Muscle layer of duodenum (tissue), 2 donors: ENCODE measurements around the gene LRSAM1.

Source experiments
- H3K27ac ChIP-seq: one replicate; pipeline ENCODE4 v1.7.0; 2013; ENCODE audit warnings: mild to moderate bottlenecking, low read length
- H3K27me3 ChIP-seq: one replicate; pipeline ENCODE4 v1.7.0; 2013; ENCODE audit warnings: low read depth, mild to moderate bottlenecking, control low read depth, low read length
- H3K36me3 ChIP-seq, 2 donors: one replicate each; pipeline ENCODE4 v1.7.0; 2013; ENCODE audit warnings: low read length in 2 of 2, control low read depth in 1 of 2, mild to moderate bottlenecking in 1 of 2; ENCODE audit not compliant: insufficient read depth in 2 of 2, control insufficient read depth in 1 of 2
- H3K4me1 ChIP-seq, 2 donors: one replicate each; pipeline ENCODE4 v1.7.0; 2013; ENCODE audit warnings: low read length in 2 of 2, mild to moderate bottlenecking in 2 of 2, control low read depth in 1 of 2, moderate library complexity in 1 of 2; ENCODE audit not compliant: insufficient read depth in 2 of 2, control insufficient read depth in 1 of 2
- H3K4me3 ChIP-seq, 2 donors: one replicate each; pipeline ENCODE4 v1.7.0; 2013; ENCODE audit warnings: low read length in 2 of 2, low read depth in 1 of 2, mild to moderate bottlenecking in 1 of 2
- H3K9me3 ChIP-seq, 2 donors: one replicate each; pipeline ENCODE4 v1.7.0; 2013; ENCODE audit warnings: low read length in 2 of 2, control low read depth in 1 of 2, mild to moderate bottlenecking in 1 of 2; ENCODE audit not compliant: control insufficient read depth in 1 of 2
- donor health status: healthy.

Gene LRSAM1

DNA sequence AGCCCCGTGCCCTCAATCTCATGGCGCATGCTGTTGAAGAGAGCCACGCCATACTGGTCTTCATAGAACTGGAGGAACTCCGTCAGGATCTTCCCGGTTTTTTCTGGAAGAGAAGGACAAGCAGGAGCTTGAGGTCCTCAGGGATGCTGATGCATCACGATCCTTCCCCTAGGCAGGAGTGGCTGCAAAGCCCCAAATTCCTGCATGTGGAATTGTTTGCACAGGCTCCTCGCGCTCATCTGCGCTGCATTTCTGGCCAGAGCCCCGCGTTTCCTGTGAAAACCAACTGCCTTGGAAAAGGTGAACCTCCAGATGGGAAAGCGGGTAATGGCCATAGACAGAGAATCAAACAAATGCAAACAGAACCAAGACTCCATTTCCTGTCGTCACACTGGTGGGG is 80.4 kb downstream of the LRSAM1 start:
- Histone ChIP-seq H3K27me3 (no peaks in the 10 kb centered on the region), H3K36me3 (peaks cover 5 to 16% of the 10 kb centered on the region in 2 donors), H3K9me3 (no peaks in the 10 kb centered on the region), H3K27ac (no peak overlapping the region), H3K4me3 (no peak overlapping the region), H3K4me1 (peaks cover 0 to 24% of the 10 kb centered on the region in 2 donors)

DNA sequence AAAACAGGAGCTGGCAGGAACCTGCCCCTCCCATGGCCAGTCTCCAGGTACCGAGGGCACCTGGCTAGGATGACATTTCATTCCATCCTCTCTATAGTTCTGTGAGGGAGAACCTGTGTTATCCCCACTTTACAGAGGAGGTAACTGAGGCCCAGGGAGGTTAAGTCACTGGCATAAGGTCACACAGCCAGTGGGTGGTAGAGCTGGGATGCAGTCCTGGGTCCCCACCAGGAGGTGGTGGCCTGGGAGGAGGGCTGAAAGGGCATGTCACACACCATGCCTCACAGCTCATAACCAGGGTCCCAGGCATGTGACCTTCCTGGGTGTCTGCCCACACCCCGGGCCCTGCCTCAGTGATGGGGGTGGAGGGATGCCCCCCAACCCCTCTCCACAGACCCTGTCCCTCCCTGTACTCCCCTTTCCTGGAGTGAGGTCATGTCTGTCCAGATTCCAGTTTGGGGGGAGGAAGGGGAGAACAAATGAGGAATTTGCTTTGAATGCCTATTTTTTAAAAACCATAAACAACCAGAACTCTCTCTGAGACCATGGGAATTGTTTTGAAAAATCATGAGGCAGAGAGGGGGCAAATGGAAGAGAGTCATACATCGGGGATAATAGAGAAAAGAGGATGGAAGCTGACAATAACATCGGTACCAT is 83.1 kb downstream of the LRSAM1 start:
- Histone ChIP-seq H3K4me3 (no peak overlapping the region), H3K36me3 (peaks cover 4 to 5% of the 10 kb centered on the region in 2 donors), H3K4me1 (peaks cover 0 to 18% of the 10 kb centered on the region in 2 donors), H3K27me3 (no peaks in the 10 kb centered on the region), H3K9me3 (no peaks in the 10 kb centered on the region), H3K27ac (no peak overlapping the region)

GRCh38 chr9:127534931-127535330 is 83.6 kb downstream of the LRSAM1 start:
- H3K9me3 ChIP-seq, result no peaks in the 10 kb centered on the region
- no peaks in the 10 kb centered on the region for H3K27me3 ChIP-seq
- no peak overlapping the region for H3K27ac ChIP-seq
- H3K36me3 ChIP-seq, result peaks cover 4 to 5% of the 10 kb centered on the region in 2 donors
- H3K4me1 ChIP-seq, result peaks cover 0 to 18% of the 10 kb centered on the region in 2 donors
- H3K4me3 ChIP-seq, result no peak overlapping the region

DNA sequence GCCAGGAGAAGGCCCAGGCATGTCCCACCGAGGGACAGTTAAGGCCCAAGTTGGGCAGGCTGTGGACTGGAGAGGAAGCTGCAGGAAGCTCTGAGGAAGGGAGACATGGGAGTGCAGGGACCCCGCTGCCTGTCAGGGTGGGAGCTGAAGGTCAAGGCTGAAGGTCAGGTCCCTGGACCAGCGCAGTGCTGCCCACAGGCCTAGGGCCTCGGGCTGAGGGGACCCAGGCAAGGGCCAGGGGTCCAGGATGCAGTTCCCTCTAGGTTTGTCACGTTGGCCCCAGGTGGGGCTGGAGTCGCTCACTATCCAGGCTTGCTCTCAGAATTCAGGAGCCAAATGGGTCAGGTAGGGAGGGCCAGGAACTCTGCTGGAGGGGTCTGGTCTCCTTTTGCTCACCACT is 84.1 kb downstream of the LRSAM1 start:
- Histone ChIP-seq H3K4me1 (peaks cover 2 to 18% of the 10 kb centered on the region in 2 donors), H3K4me3 (no peak overlapping the region), H3K9me3 (no peaks in the 10 kb centered on the region), H3K36me3 (peaks cover 4 to 5% of the 10 kb centered on the region in 2 donors), H3K27me3 (no peaks in the 10 kb centered on the region), H3K27ac (no peak overlapping the region)

DNA sequence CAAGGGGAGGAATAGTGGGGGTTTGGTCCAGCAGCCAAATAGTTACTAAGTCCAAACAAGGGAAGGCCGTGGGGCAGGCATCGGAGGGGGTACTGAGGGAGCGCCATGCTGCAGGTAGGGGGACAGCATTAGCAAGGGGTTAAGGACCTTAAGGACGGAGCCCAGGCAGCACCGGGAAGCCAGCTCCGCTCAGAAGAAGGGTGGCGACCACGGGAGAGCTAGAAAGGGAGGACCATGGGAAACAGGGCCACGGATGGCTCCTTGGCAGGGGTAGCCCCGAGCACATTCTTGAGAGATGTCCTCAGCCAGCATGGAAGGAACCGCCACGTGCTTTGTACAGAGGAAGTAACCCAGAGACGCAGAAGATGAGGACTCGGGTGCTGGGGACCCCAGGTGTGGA is 84.5 kb downstream of the LRSAM1 start:
- no peaks in the 10 kb centered on the region for H3K27me3 ChIP-seq
- H3K9me3 ChIP-seq, result no peaks in the 10 kb centered on the region
- peaks cover 4 to 5% of the 10 kb centered on the region in 2 donors for H3K36me3 ChIP-seq
- no peak overlapping the region for H3K4me3 ChIP-seq
- H3K4me1 ChIP-seq, result peaks cover 3 to 18% of the 10 kb centered on the region in 2 donors
- no peak overlapping the region for H3K27ac ChIP-seq

GRCh38 chr9:127536499-127536898 is 85.2 kb downstream of the LRSAM1 start:
- no peak overlapping the region for H3K27ac ChIP-seq
- peaks cover 3 to 18% of the 10 kb centered on the region in 2 donors for H3K4me1 ChIP-seq
- H3K4me3 ChIP-seq, result no peak overlapping the region
- peaks cover 4% of the 10 kb centered on the region in 2 donors for H3K36me3 ChIP-seq
- no peaks in the 10 kb centered on the region for H3K27me3 ChIP-seq
- H3K9me3 ChIP-seq, result no peaks in the 10 kb centered on the region

GRCh38 chr9:127537014-127537413 is 85.7 kb downstream of the LRSAM1 start:
- Histone ChIP-seq H3K27ac (no peak overlapping the region), H3K9me3 (no peaks in the 10 kb centered on the region), H3K27me3 (no peaks in the 10 kb centered on the region), H3K36me3 (peaks cover 0 to 4% of the 10 kb centered on the region in 2 donors), H3K4me1 (peaks cover 3 to 18% of the 10 kb centered on the region in 2 donors), H3K4me3 (no peak overlapping the region)

DNA sequence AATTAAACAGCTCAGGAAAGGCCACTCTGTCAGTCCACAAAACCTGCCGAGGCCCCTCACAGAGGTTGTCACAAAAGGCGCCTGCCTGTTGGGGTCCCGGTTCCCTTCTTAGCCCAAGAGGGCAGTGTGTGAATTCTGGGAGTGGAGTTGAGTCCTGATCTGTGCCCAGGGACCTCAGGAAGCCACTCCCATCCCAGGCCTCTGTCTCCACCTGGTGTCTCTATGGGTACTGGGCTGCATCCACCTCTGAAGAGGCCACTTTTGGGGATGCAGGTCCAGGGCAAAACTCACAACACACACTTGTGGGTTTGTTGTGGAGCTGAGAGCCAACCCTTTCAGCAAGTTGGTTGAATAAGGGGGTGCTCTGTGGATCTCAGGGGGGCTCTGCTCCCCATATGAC is 86.5 kb downstream of the LRSAM1 start:
- H3K4me1 ChIP-seq, result peaks cover 3 to 19% of the 10 kb centered on the region in 2 donors
- no peak overlapping the region for H3K4me3 ChIP-seq
- H3K27me3 ChIP-seq, result no peaks in the 10 kb centered on the region
- H3K9me3 ChIP-seq, result no peaks in the 10 kb centered on the region
- no peak overlapping the region for H3K27ac ChIP-seq
- peaks cover 0 to 4% of the 10 kb centered on the region in 2 donors for H3K36me3 ChIP-seq

GRCh38 chr9:127538849-127539258 is 87.5 kb downstream of the LRSAM1 start:
- Histone ChIP-seq H3K9me3 (no peaks in the 10 kb centered on the region), H3K4me1 (peaks cover 3 to 30% of the 10 kb centered on the region in 2 donors), H3K27ac (peak overlapping the region; percentile 58), H3K4me3 (no peak overlapping the region), H3K27me3 (no peaks in the 10 kb centered on the region), H3K36me3 (peaks cover 0 to 4% of the 10 kb centered on the region in 2 donors)

- Histone ChIP-seq H3K4me3 (no peak overlapping the region), H3K27ac (peak overlapping the region; percentile 58), H3K27me3 (no peaks in the 10 kb centered on the region), H3K9me3 (no peaks in the 10 kb centered on the region), H3K4me1 (peaks cover 3 to 31% of the 10 kb centered on the region in 2 donors), H3K36me3 (peaks cover 0 to 4% of the 10 kb centered on the region in 2 donors)
These were observed 88.1 kb downstream of the LRSAM1 start for GRCh38 chr9:127539259-127539981.

GRCh38 chr9:127539982-127540663 is 88.8 kb downstream of the LRSAM1 start:
- no peak overlapping the region for H3K27ac ChIP-seq
- H3K4me3 ChIP-seq, result no peak overlapping the region
- H3K4me1 ChIP-seq, result peaks cover 3 to 24% of the 10 kb centered on the region in 2 donors
- H3K27me3 ChIP-seq, result no peaks in the 10 kb centered on the region
- no peaks in the 10 kb centered on the region for H3K9me3 ChIP-seq
- H3K36me3 ChIP-seq, result peaks cover 0 to 1% of the 10 kb centered on the region in 2 donors
